Measurements from ENCODE around the gene PLCB4.

DNA sequence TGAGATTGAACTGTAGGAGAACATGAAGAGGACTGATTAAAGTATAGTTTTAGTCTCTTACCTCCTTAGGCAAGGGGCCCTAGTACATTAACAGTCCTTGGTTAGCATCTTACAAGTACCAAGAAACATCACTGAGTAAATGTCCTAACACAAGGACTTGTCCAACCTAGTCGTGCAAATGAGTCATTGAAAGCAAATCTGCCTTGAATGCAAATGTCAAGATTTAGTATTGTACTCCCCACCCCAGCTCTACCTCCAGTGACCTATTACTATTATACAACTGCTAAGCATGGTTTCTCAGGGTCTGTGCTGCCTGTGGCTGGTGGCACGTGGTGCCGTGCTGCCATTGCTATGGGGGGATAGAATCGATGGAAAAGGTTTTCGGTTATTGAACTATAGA, 138.4 kb downstream of the PLCB4 start:
- TF ChIP-seq, protein P1, sequence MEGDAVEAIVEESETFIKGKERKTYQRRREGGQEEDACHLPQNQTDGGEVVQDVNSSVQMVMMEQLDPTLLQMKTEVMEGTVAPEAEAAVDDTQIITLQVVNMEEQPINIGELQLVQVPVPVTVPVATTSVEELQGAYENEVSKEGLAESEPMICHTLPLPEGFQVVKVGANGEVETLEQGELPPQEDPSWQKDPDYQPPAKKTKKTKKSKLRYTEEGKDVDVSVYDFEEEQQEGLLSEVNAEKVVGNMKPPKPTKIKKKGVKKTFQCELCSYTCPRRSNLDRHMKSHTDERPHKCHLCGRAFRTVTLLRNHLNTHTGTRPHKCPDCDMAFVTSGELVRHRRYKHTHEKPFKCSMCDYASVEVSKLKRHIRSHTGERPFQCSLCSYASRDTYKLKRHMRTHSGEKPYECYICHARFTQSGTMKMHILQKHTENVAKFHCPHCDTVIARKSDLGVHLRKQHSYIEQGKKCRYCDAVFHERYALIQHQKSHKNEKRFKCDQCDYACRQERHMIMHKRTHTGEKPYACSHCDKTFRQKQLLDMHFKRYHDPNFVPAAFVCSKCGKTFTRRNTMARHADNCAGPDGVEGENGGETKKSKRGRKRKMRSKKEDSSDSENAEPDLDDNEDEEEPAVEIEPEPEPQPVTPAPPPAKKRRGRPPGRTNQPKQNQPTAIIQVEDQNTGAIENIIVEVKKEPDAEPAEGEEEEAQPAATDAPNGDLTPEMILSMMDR (IDR thresholded peaks at IDR 0.05), result no peak
- TF ChIP-seq TCF7 (CRISPR knock-in tag; IDR thresholded peaks at IDR 0.05; ENCODE audit: low read depth) (no peak), TEAD4 (CRISPR knock-in tag; IDR thresholded peaks at IDR 0.05) (no peak), USF2 (CRISPR knock-in tag; IDR thresholded peaks at IDR 0.05) (no peak), IRF2 (CRISPR knock-in tag; IDR thresholded peaks at IDR 0.05; ENCODE audit: borderline replicate concordance, low read depth) (no peak), RELA (CRISPR knock-in tag; IDR thresholded peaks at IDR 0.05; ENCODE audit: borderline replicate concordance) (no peak), TEAD1 (CRISPR knock-in tag; IDR thresholded peaks at IDR 0.05) (no peak)
- TF ChIP-seq, protein P2, sequence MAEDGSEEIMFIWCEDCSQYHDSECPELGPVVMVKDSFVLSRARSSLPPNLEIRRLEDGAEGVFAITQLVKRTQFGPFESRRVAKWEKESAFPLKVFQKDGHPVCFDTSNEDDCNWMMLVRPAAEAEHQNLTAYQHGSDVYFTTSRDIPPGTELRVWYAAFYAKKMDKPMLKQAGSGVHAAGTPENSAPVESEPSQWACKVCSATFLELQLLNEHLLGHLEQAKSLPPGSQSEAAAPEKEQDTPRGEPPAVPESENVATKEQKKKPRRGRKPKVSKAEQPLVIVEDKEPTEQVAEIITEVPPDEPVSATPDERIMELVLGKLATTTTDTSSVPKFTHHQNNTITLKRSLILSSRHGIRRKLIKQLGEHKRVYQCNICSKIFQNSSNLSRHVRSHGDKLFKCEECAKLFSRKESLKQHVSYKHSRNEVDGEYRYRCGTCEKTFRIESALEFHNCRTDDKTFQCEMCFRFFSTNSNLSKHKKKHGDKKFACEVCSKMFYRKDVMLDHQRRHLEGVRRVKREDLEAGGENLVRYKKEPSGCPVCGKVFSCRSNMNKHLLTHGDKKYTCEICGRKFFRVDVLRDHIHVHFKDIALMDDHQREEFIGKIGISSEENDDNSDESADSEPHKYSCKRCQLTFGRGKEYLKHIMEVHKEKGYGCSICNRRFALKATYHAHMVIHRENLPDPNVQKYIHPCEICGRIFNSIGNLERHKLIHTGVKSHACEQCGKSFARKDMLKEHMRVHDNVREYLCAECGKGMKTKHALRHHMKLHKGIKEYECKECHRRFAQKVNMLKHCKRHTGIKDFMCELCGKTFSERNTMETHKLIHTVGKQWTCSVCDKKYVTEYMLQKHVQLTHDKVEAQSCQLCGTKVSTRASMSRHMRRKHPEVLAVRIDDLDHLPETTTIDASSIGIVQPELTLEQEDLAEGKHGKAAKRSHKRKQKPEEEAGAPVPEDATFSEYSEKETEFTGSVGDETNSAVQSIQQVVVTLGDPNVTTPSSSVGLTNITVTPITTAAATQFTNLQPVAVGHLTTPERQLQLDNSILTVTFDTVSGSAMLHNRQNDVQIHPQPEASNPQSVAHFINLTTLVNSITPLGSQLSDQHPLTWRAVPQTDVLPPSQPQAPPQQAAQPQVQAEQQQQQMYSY (CRISPR knock-in tag; IDR thresholded peaks at IDR 0.05), result no peak

Measured in WTC11 (cell line).